Keratinocyte (primary cell): ENCODE data around the gene VAT1L. TPM values are rescaled to one million over a fixed set of nuclear protein-coding genes. Genes with fewer than 3 reads are reported as not detected.

Source experiments
- DNase-seq: peaks from one replicate; pipeline ENCODE4 v3.0.0-alpha.2; 2011; ENCODE audit warnings: low read depth, missing footprints, low spot score
- FAIRE-seq: peaks from 2 replicates; lab custom pipeline; 2011; peaks lifted over from hg19 to GRCh38; lab: Jason Lieb, UNC
- H2AFZ ChIP-seq: 2 replicates; pipeline ENCODE4 v1.6.0; 2012; ENCODE audit warnings: low read length, control low read depth, inconsistent platforms; ENCODE audit not compliant: control insufficient read depth
- H3K27ac ChIP-seq: 2 replicates; pipeline ENCODE4 v1.5.1; 2011; ENCODE audit warnings: low read length; ENCODE audit not compliant: control insufficient read depth, insufficient read depth
- H3K27me3 ChIP-seq: 3 replicates; pipeline ENCODE4 v1.6.0; 2011; ENCODE audit warnings: low read length; ENCODE audit not compliant: control insufficient read depth, insufficient read depth; ENCODE audit errors: extremely low read depth
- H3K36me3 ChIP-seq, 2 experiments: 2 replicates in 1 of 2; 3 replicates in 1 of 2; pipeline ENCODE4 v1.5.1; 2011; ENCODE audit warnings: low read length in 2 of 2, mild to moderate bottlenecking in 1 of 2; ENCODE audit not compliant: control insufficient read depth in 2 of 2, insufficient read depth in 2 of 2; ENCODE audit errors: extremely low read depth in 1 of 2
- H3K4me1 ChIP-seq: 3 replicates; pipeline ENCODE4 v1.5.1; 2011; ENCODE audit warnings: low read length; ENCODE audit not compliant: control insufficient read depth, insufficient read depth; ENCODE audit errors: extremely low read depth
- H3K4me2 ChIP-seq: 3 replicates; pipeline ENCODE4 v1.6.0; 2011; ENCODE audit warnings: low read depth, low read length; ENCODE audit not compliant: control insufficient read depth, insufficient read depth; ENCODE audit errors: extremely low read depth
- H3K4me3 ChIP-seq, 3 experiments: fragments of 200-600 bp in 1 of 3; sonication (generic) in 1 of 3; 2 replicates in 2 of 3; 3 replicates in 1 of 3; pipeline ENCODE4 v1.5.1; 2011 to 2016; ENCODE audit warnings: low read length in 3 of 3, mild to moderate bottlenecking in 3 of 3, control low read depth in 2 of 3, inconsistent platforms in 1 of 3, low read depth in 1 of 3, mixed read lengths in 1 of 3, mixed run types in 1 of 3, moderate library complexity in 1 of 3; ENCODE audit not compliant: control insufficient read depth in 2 of 3, insufficient read depth in 2 of 3; ENCODE audit errors: extremely low read depth in 1 of 3
- H3K79me2 ChIP-seq: 2 replicates; pipeline ENCODE4 v1.6.0; 2012; ENCODE audit warnings: low read length; ENCODE audit not compliant: control insufficient read depth, insufficient read depth
- H3K9ac ChIP-seq: 3 replicates; pipeline ENCODE4 v1.6.0; 2011; ENCODE audit warnings: low read length; ENCODE audit not compliant: control insufficient read depth, insufficient read depth; ENCODE audit errors: extremely low read depth
- H3K9me1 ChIP-seq: 3 replicates; pipeline ENCODE4 v1.6.0; 2011; ENCODE audit warnings: low read length; ENCODE audit not compliant: control insufficient read depth, insufficient read depth; ENCODE audit errors: extremely low read depth
- H3K9me3 ChIP-seq: 2 replicates; pipeline ENCODE4 v1.5.1; 2012; ENCODE audit warnings: low read depth, low read length; ENCODE audit not compliant: control insufficient read depth
- H4K20me1 ChIP-seq: 3 replicates; pipeline ENCODE4 v1.6.0; 2011; ENCODE audit warnings: low read length; ENCODE audit not compliant: control insufficient read depth, insufficient read depth; ENCODE audit errors: extremely low read depth
- CTCF ChIP-seq, 3 experiments: IDR thresholded peaks in 1 of 3; conservative IDR thresholded peaks in 1 of 3; optimal IDR thresholded peaks in 1 of 3; 2 replicates in 2 of 3; 3 replicates in 1 of 3; pipeline versions ENCODE3 to v1.5.1; 2011; ENCODE audit warnings: low read length in 3 of 3, mild to moderate bottlenecking in 3 of 3, moderate library complexity in 2 of 3, control low read depth in 1 of 3, inconsistent platforms in 1 of 3; ENCODE audit not compliant: insufficient read depth in 2 of 3; ENCODE audit errors: extremely low read depth in 1 of 3
- EZH2 ChIP-seq: IDR thresholded peaks from one replicate; pipeline ENCODE4 v1.6.1; 2012; ENCODE audit warnings: inconsistent platforms, mild to moderate bottlenecking, low read length, moderate library complexity
- dilution Hi-C: fragments of 300-500 bp; cut with MboI; formaldehyde crosslinking; loops from one replicate; pipeline ENCODE4 v1.7.0; 2020; ENCODE audit warnings: low sequenced_read_pairs; ENCODE audit not compliant: extremely low pct_ligation_motif_present
- polyA plus RNA-seq, 5 experiments: library from polyadenylated mRNA; depleted of rRNA in 3 of 5; stranded (reverse) in 3 of 5; stranded (forward) in 1 of 5; unstranded in 1 of 5; fragments of >200 nt; gene quantifications; 1 replicate in 1 of 5; 2 replicates in 3 of 5; 3 replicates in 1 of 5; pipeline versions ENCODE4 v1.2.1 to v1.2.3, GENCODE V29; 2011 to 2012; ENCODE audit warnings: missing spikeins in 2 of 5, low read depth in 1 of 5, low replicate concordance in 1 of 5

Gene VAT1L
- polyA plus RNA-seq, 1 donor (not counting 4 experiments of a cell fraction or from before 2014, with no cell fraction given), result not detected

DNA sequence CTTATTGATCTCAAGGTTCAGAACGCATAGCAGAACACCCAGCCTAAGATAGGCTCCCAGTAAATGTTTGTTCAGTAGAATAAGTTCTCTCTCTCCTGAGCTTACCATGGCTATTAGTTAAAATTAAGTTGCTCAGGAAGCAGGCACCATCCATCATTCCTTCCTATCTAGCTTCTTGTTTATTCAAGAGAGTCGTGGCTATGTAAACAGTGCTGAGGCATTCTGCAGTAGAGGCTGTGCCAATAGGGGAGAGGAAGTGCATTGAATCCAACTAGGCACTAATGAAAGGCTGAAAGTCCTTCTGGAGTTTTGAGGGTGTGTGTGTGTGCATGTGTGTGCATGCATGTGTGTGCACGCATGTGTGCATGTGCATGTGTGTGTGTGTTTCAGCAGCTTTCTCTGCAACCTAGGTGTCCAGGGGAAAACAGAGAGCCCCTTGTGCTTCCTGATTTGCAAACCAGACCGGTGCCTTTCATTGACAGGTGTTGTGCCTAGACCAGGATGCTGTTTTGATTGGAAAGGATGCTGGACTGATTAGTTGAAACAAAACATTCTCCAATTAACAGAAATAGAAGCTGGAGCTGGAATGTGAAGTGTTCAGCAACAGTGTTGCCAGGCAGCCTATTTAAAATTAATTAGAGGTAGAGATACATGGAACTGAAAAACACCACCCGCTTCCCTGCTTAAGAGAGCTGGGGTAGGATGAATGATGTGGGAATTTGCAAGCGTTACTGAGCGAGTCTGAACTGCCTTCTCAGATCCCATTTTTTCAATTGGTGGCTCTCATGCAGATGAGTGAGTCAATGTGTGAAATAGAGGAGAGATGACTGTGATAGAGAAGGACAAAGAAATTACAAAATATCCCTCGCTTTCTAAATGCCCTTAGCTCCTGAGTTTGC, 130.7 kb downstream of the VAT1L start:
- Histone ChIP-seq H3K79me2 (no peaks in the 10 kb centered on the region), H2AFZ (no peak overlapping the region), H3K36me3 (no peaks in the 10 kb centered on the region), H3K4me1 (no peaks in the 10 kb centered on the region), H3K27ac (no peak overlapping the region), H3K4me2 (no peak overlapping the region), H3K9me1 (no peaks in the 10 kb centered on the region), H3K9me3 (no peaks in the 10 kb centered on the region), H4K20me1 (no peaks in the 10 kb centered on the region), H3K9ac (no peak overlapping the region), H3K27me3 (no peaks in the 10 kb centered on the region), H3K4me3 (no peak overlapping the region)
- dilution Hi-C loops, result no loop called here
- DNase-seq, result no peak
- FAIRE-seq, result no peak
- TF ChIP-seq CTCF (optimal IDR thresholded peaks at IDR 0.05 in 1 of 3, IDR thresholded peaks at IDR 0.05 in 1 of 3, conservative IDR thresholded peaks at IDR 0.05 in 1 of 3; ENCODE audit: extremely low read depth in 1 of 3, insufficient read depth in 2 of 3, low read length in 3 of 3), result no peak
- TF ChIP-seq EZH2, result no peak

GRCh38 chr16:77919761-77920415, 131.5 kb downstream of the VAT1L start:
- H3K79me2 ChIP-seq, result no peaks in the 10 kb centered on the region
- no peak overlapping the region for H2AFZ ChIP-seq
- dilution Hi-C loops, result no loop called here
- H3K9ac ChIP-seq, result no peak overlapping the region
- H3K27me3 ChIP-seq, result no peaks in the 10 kb centered on the region
- no peaks in the 10 kb centered on the region for H4K20me1 ChIP-seq
- TF ChIP-seq CTCF (optimal IDR thresholded peaks at IDR 0.05 in 1 of 3, IDR thresholded peaks at IDR 0.05 in 1 of 3, conservative IDR thresholded peaks at IDR 0.05 in 1 of 3; ENCODE audit: extremely low read depth in 1 of 3, insufficient read depth in 2 of 3, low read length in 3 of 3) (no peak), EZH2 (no peak)
- no peak for DNase-seq
- no peak overlapping the region for H3K4me3 ChIP-seq
- H3K4me1 ChIP-seq, result no peaks in the 10 kb centered on the region
- H3K9me1 ChIP-seq, result no peaks in the 10 kb centered on the region
- FAIRE-seq, result no peak
- H3K36me3 ChIP-seq, result no peaks in the 10 kb centered on the region
- no peak overlapping the region for H3K4me2 ChIP-seq
- no peaks in the 10 kb centered on the region for H3K9me3 ChIP-seq
- H3K27ac ChIP-seq, result no peak overlapping the region
